HL-60 (cell line): ENCODE measurements around the gene DHRS12.

Experiments
- DNase-seq, 2 experiments: peaks; one replicate each; pipeline ENCODE4 v3.0.0-alpha.2; 2010 to 2020; ENCODE audit warnings: low read depth in 1 of 2, low spot score in 1 of 2
- H3K27ac ChIP-seq: fragments of 250-450 bp; sonication (Bioruptor Pico); replicated peaks from 2 replicates; pipeline ENCODE4 v1.5.1; 2020; ENCODE audit warnings: mild to moderate bottlenecking, moderate library complexity
- H3K27me3 ChIP-seq: fragments of 250-450 bp; sonication (Bioruptor Pico); 2 replicates; pipeline ENCODE4 v1.5.1; 2021; ENCODE audit warnings: mild to moderate bottlenecking, moderate library complexity; ENCODE audit not compliant: insufficient read depth, poor library complexity, severe bottlenecking
- H3K4me3 ChIP-seq: replicated peaks from 2 replicates; pipeline ENCODE4 v1.5.1; 2011; ENCODE audit warnings: mild to moderate bottlenecking, control low read depth, low read length; ENCODE audit not compliant: insufficient read depth
- GABPA ChIP-seq: IDR thresholded peaks from 2 replicates; pipeline ENCODE4 v1.6.1; 2012; ENCODE audit warnings: low read depth
- POLR2AphosphoS5 ChIP-seq: IDR thresholded peaks from 2 replicates; pipeline ENCODE4 v1.6.1; 2012; ENCODE audit warnings: low read depth
- SPI1 ChIP-seq: IDR thresholded peaks from 2 replicates; pipeline ENCODE4 v1.6.1; 2012; ENCODE audit warnings: low read depth, mild to moderate bottlenecking, borderline replicate concordance
- TF ChIP-seq, protein P1 (sequence below): IDR thresholded peaks from 2 replicates; pipeline ENCODE4 v1.6.1; 2012; ENCODE audit warnings: low read depth; ENCODE audit not compliant: insufficient replicate concordance
- TF ChIP-seq, protein P2 (sequence below): IDR thresholded peaks from one replicate; pipeline ENCODE4 v1.5.1; 2011; ENCODE audit warnings: low read length, control low read depth, inconsistent platforms; ENCODE audit not compliant: insufficient read depth

Gene DHRS12

DNA sequence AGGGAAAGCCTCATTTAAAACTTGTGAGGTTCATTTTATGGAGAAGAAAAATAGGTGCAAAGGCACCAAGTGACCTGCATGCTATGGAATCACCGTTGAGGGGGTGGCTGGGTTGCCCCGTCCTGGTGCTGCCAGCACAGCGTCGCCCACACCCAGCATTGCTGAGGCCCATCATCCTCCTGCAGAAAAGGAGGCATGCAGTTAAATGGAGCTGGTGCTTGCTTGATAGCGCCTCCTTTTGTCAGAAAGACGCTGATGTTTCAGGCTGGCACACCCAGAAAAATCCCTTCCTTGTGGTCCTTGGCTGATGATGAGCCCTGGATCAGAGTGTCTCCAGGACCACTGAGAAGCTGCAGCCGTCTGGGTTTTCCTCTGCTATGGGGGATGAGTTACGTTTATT, 36.9 kb downstream of the DHRS12 start:
- DNase-seq: no peak
- Histone ChIP-seq H3K27me3 (no peaks in the 10 kb centered on the region), H3K27ac (no peak overlapping the region), H3K4me3 (no peak overlapping the region)
- TF ChIP-seq POLR2AphosphoS5 (no peak), GABPA (no peak), SPI1 (no peak)
- TF ChIP-seq, protein P1, sequence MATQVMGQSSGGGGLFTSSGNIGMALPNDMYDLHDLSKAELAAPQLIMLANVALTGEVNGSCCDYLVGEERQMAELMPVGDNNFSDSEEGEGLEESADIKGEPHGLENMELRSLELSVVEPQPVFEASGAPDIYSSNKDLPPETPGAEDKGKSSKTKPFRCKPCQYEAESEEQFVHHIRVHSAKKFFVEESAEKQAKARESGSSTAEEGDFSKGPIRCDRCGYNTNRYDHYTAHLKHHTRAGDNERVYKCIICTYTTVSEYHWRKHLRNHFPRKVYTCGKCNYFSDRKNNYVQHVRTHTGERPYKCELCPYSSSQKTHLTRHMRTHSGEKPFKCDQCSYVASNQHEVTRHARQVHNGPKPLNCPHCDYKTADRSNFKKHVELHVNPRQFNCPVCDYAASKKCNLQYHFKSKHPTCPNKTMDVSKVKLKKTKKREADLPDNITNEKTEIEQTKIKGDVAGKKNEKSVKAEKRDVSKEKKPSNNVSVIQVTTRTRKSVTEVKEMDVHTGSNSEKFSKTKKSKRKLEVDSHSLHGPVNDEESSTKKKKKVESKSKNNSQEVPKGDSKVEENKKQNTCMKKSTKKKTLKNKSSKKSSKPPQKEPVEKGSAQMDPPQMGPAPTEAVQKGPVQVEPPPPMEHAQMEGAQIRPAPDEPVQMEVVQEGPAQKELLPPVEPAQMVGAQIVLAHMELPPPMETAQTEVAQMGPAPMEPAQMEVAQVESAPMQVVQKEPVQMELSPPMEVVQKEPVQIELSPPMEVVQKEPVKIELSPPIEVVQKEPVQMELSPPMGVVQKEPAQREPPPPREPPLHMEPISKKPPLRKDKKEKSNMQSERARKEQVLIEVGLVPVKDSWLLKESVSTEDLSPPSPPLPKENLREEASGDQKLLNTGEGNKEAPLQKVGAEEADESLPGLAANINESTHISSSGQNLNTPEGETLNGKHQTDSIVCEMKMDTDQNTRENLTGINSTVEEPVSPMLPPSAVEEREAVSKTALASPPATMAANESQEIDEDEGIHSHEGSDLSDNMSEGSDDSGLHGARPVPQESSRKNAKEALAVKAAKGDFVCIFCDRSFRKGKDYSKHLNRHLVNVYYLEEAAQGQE: no peak
- TF ChIP-seq, protein P2, sequence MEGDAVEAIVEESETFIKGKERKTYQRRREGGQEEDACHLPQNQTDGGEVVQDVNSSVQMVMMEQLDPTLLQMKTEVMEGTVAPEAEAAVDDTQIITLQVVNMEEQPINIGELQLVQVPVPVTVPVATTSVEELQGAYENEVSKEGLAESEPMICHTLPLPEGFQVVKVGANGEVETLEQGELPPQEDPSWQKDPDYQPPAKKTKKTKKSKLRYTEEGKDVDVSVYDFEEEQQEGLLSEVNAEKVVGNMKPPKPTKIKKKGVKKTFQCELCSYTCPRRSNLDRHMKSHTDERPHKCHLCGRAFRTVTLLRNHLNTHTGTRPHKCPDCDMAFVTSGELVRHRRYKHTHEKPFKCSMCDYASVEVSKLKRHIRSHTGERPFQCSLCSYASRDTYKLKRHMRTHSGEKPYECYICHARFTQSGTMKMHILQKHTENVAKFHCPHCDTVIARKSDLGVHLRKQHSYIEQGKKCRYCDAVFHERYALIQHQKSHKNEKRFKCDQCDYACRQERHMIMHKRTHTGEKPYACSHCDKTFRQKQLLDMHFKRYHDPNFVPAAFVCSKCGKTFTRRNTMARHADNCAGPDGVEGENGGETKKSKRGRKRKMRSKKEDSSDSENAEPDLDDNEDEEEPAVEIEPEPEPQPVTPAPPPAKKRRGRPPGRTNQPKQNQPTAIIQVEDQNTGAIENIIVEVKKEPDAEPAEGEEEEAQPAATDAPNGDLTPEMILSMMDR: no peak

DNA sequence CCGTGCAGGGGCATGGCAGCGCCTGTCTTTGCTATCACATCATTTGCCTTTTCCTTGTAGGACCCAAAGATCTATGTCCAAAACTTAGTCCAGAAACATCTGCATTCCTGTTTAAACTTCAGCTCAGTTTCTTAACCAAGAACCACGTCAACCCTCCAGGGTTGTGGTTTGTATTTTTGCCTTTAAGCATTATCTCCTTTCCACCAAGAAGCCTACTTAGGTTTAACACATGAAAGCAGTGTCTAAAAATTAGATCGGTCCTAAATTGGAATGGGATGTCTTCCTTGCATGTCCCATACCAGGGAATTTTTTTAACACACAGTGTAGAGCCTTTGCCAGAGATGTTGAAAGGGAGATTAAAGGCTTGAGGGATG, 38.8 kb downstream of the DHRS12 start:
- no peaks in the 10 kb centered on the region for H3K27me3 ChIP-seq
- no peak for DNase-seq
- TF ChIP-seq SPI1: no peak
- TF ChIP-seq, protein P2: no peak
- TF ChIP-seq GABPA: no peak
- no peak for TF ChIP-seq POLR2AphosphoS5
- H3K4me3 ChIP-seq: no peak overlapping the region
- H3K27ac ChIP-seq: no peak overlapping the region

DNA sequence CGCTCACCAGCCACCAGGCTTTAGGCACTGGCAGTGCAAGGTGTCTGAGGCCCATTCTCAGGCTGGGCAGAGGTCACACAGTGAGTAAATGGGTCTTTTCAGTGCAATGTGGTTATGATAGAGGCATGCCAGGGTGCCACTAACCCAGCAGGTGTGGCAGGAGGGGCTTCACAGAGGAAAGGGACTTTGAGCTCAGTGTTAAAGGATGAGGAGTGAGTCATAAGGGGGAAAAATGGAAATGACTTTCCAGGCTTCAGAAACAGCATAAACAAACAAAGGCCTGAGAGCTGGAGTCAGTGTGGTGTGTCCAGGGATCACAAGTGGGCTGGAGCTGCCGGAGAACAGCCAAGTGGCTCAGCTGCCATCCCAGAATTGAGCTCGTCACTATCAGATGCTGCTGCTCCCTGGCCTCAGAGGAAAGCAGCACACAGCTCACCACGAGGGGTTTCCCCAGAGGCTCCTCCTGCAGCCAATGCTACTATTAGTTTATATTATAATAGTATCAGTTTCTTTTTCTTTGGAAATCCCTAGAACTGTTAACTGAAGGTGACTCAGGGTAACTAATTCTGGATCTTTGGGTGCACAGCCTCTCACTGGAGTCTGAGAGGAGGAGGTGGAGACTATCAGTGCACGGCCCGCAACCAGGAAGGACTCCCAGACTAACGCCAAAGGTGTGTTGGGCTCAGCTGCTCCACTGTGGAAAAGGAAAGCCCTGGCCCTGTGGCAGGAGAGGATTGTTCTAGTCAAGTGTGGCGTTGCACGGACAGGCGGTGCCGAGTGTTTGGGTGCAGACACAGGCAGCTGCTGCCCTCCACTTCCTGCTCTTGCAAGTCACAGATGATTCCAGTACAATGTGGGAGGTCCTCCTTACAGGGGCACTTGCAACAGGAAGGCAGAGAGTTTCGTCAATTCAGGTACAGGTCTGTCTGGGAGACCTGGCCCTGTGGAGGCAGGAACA, 39.5 kb downstream of the DHRS12 start:
- Histone ChIP-seq H3K27me3 (no peaks in the 10 kb centered on the region), H3K27ac (no peak overlapping the region), H3K4me3 (no peak overlapping the region)
- DNase-seq: no peak
- TF ChIP-seq, protein P1: no peak
- no peak for TF ChIP-seq SPI1
- TF ChIP-seq, protein P2: no peak
